NCI-H345 (cell line): ENCODE data around the gene SORCS2.
"Not testable (repeated sequence)": the region's sequence is repeated elsewhere in the genome, so short reads cannot be mapped to it uniquely, and the experiment has no call there.

ENCODE experiments used
- DNase-seq: peaks from one replicate; lab custom pipeline; 2025; lab: John Stamatoyannopoulos, UW

Gene SORCS2

GRCh38 chr4:7554905-7555304 is 362.6 kb downstream of the SORCS2 start:
- DNase-seq, result no peak

- no peak for DNase-seq
Measured at GRCh38 chr4:7556558-7556957, 364.2 kb downstream of the SORCS2 start.

- no peak for DNase-seq
Measured at GRCh38 chr4:7557456-7557855, 365.1 kb downstream of the SORCS2 start.

- DNase-seq, result no peak
Measured at GRCh38 chr4:7558436-7558835, 366.1 kb downstream of the SORCS2 start.

- DNase-seq, result no peak
Measured at GRCh38 chr4:7559316-7559715, 367.0 kb downstream of the SORCS2 start.

GRCh38 chr4:7559741-7560395 is 367.5 kb downstream of the SORCS2 start:
- DNase-seq, result peak; percentile 24

- no peak for DNase-seq
Measured at GRCh38 chr4:7561557-7561956, 369.2 kb downstream of the SORCS2 start.

- no peak for DNase-seq
Measured at GRCh38 chr4:7564242-7564641, 371.9 kb downstream of the SORCS2 start.

GRCh38 chr4:7565483-7565882 is 373.1 kb downstream of the SORCS2 start:
- DNase-seq, result no peak

GRCh38 chr4:7569810-7570783 is 377.8 kb downstream of the SORCS2 start:
- no peak for DNase-seq

GRCh38 chr4:7571001-7571400 is 378.7 kb downstream of the SORCS2 start:
- DNase-seq, result no peak

GRCh38 chr4:7571701-7572100 is 379.4 kb downstream of the SORCS2 start:
- no peak for DNase-seq

GRCh38 chr4:7572894-7573293 is 380.6 kb downstream of the SORCS2 start:
- DNase-seq, result no peak

GRCh38 chr4:7573576-7574091 is 381.3 kb downstream of the SORCS2 start:
- no peak for DNase-seq

GRCh38 chr4:7574287-7575014 is 382.1 kb downstream of the SORCS2 start:
- DNase-seq, result no peak

- no peak for DNase-seq
Measured at GRCh38 chr4:7575426-7575825, 383.1 kb downstream of the SORCS2 start.

GRCh38 chr4:7577361-7578039 is 385.2 kb downstream of the SORCS2 start:
- DNase-seq, result not testable (repeated sequence)

- DNase-seq, result no peak
Measured at GRCh38 chr4:7581477-7581876, 389.1 kb downstream of the SORCS2 start.

- no peak for DNase-seq
Measured at GRCh38 chr4:7582313-7583097, 390.2 kb downstream of the SORCS2 start.

GRCh38 chr4:7584098-7584497 is 391.8 kb downstream of the SORCS2 start:
- no peak for DNase-seq

GRCh38 chr4:7584606-7585159 is 392.3 kb downstream of the SORCS2 start:
- no peak for DNase-seq
